K562 (cell line): Measurements from ENCODE around the gene MFSD6. TPM values are rescaled to one million over a fixed set of nuclear protein-coding genes. Genes with fewer than 3 reads are reported as not detected.

Source experiments
- MGA ChIP-seq: fragments of 450-650 bp; IDR thresholded peaks from 2 replicates; pipeline ENCODE4 v1.6.1; 2016; ENCODE audit warnings: mild to moderate bottlenecking, moderate library complexity
- POLR2B ChIP-seq: fragments of 450-650 bp; IDR thresholded peaks from 2 replicates; pipeline ENCODE4 v1.6.1; 2018; ENCODE audit warnings: low read depth; ENCODE audit not compliant: partially characterized antibody
- SP1 ChIP-seq: sonication (generic); formaldehyde crosslinking; IDR thresholded peaks from 2 replicates; pipeline ENCODE4 v1.8.1; 2022; ENCODE audit warnings: mild to moderate bottlenecking, missing genetic modification reagents
- TEAD1 ChIP-seq, 2 experiments: fragments of 450-650 bp in 1 of 2; sonication (generic) in 1 of 2; formaldehyde crosslinking; IDR thresholded peaks; 2 replicates each; pipeline versions ENCODE4 v1.4.0 to v1.8.0; 2020 to 2022; ENCODE audit warnings: mild to moderate bottlenecking in 2 of 2, missing genetic modification reagents in 1 of 2
- ZBTB40 ChIP-seq, 2 experiments: fragments of 450-650 bp in 1 of 2; sonication (generic) in 1 of 2; formaldehyde crosslinking in 1 of 2; IDR thresholded peaks; 2 replicates each; pipeline versions ENCODE4 v1.7.1 to v1.9.0; 2016 to 2022; ENCODE audit warnings: inconsistent platforms in 1 of 2, mild to moderate bottlenecking in 1 of 2, missing genetic modification reagents in 1 of 2
- polyA plus RNA-seq, 8 experiments: library from polyadenylated mRNA; depleted of rRNA in 4 of 8; stranded (reverse) in 5 of 8; unstranded in 3 of 8; fragments of >200 nt; fragmentation: Nextera tagmentation in 2 of 8; fragmentation: Illumina TruSeq in 1 of 8; extraction: Ambion mirVana in 2 of 8; extraction: Trizol in 1 of 8; gene quantifications; 2 replicates each; pipeline versions ENCODE4 v1.2.1 to v1.2.3, GENCODE V29; 2011 to 2014; ENCODE audit warnings: inconsistent platforms in 1 of 8, missing spikeins in 1 of 8
- total RNA-seq, 7 experiments: library from RNA; depleted of rRNA in 6 of 7; stranded (reverse); fragments of >200 nt in 6 of 7; fragmentation: Illumina TruSeq in 2 of 7; extraction: Trizol in 2 of 7; gene quantifications; 2 replicates each; pipeline versions ENCODE4 v1.2.1 to v1.2.3, GENCODE V29; 2011 to 2021; ENCODE audit warnings: low replicate concordance in 1 of 7

MFSD6 gene
- total and polyA plus RNA-seq, 9 of the 15 experiments (the other 6 are each of a cell fraction or from before 2014, with no cell fraction given), result 1.1 to 7.9 (median 4.4) TPM

- TF ChIP-seq SP1 (CRISPR knock-in tag) (peak; percentile 74), MGA (peak; percentile 86), POLR2B (peak; percentile 47), TEAD1 (CRISPR knock-in tag; IDR thresholded peaks at IDR 0.05) (peak in 1 of 2 experiments; percentile 39; a peak in 1 of 4 replicates), ZBTB40 (IDR thresholded peaks at IDR 0.05) (peak; percentile 73), ZBTB40 (CRISPR knock-in tag; IDR thresholded peaks at IDR 0.05) (no peak)
These were observed 126.4 kb downstream of the MFSD6 start, which contains the start of gene NEMP2 (continued) for GRCh38 chr2:190534310-190535120.
